ENCODE results near the gene SUV39H1. TPM values are rescaled to one million over a fixed set of nuclear protein-coding genes. Genes with fewer than 3 reads are reported as not detected.
A peak's percentile ranks its signal among the peaks of the same experiment; 100 is the strongest.
"Not testable (repeated sequence)": the region's sequence is repeated elsewhere in the genome, so short reads cannot be mapped to it uniquely, and the experiment has no call there.

SUV39H1 gene
- polyA plus RNA-seq, 1 of the 3 experiments (the other 2 are of a cell fraction): 8.5 TPM

- POLR2A ChIA-PET; H3K9me2 ChIP-seq; H3K4me3 ChIP-seq (ENCODE audit: low read depth in 2 of 2, low read length in 1 of 2); H3K27ac ChIP-seq (ENCODE audit: low read depth in 2 of 2, low read length in 1 of 2); H3K79me2 ChIP-seq (ENCODE audit: insufficient read depth); DNase-seq; H3K4me2 ChIP-seq; H3K27me3 ChIP-seq (ENCODE audit: insufficient read depth); CTCF ChIA-PET; H3K9me3 ChIP-seq; H3K9ac ChIP-seq; H3F3A ChIP-seq (replicated peaks; ENCODE audit: insufficient read depth); H2AFZ ChIP-seq (ENCODE audit: low read depth); H3K4me1 ChIP-seq (ENCODE audit: control insufficient read depth in 1 of 2, insufficient read depth in 2 of 2, low read depth in 1 of 2, low read length in 1 of 2); H4K20me1 ChIP-seq (ENCODE audit: insufficient read depth); H3K36me3 ChIP-seq (replicated peaks in 1 of 2; ENCODE audit: control insufficient read depth in 1 of 2, insufficient read depth in 2 of 2, low read length in 1 of 2): not testable (repeated sequence)
- 53% methylated on average over 11 of the region's 11 CpGs for WGBS (ENCODE audit: low lambda C conversion rate)
These were observed 28.3 kb upstream of the SUV39H1 start for GRCh38 chrX:48668187-48668586.

- POLR2A ChIA-PET: interaction anchor here (0.6 to 1.0 kb wide), 4 partner anchors 20 to 215 kb away, joined by 4 to 5 read pairs (median 4); partner anchors contain the start of gene SUV39H1
- no peaks in the 10 kb centered on the region for H3K36me3 ChIP-seq (replicated peaks in 1 of 2; ENCODE audit: control insufficient read depth in 1 of 2, insufficient read depth in 2 of 2, low read length in 1 of 2)
- TF ChIP-seq EZH2phosphoT487 (IDR thresholded peaks at IDR 0.05; ENCODE audit: borderline replicate concordance, low read depth) (no peak), GABPA (IDR thresholded peaks at IDR 0.05; ENCODE audit: low read depth) (peak; percentile 25; the same call in 1 of the 2 replicates), REST (IDR thresholded peaks at IDR 0.05; ENCODE audit: low read depth, low read length) (no peak), TAF1 (IDR thresholded peaks at IDR 0.05; ENCODE audit: borderline replicate concordance, low read depth, low read length) (0 out of 2 replicates have a peak, but pooled peaks have one; percentile 21), POLR2AphosphoS5 (IDR thresholded peaks at IDR 0.05; ENCODE audit: low read depth, low read length) (peak; percentile 78), ZBTB33 (IDR thresholded peaks at IDR 0.05; ENCODE audit: borderline replicate concordance, low read depth) (no peak), JUND (IDR thresholded peaks at IDR 0.05) (no peak), NFIC (IDR thresholded peaks at IDR 0.05; ENCODE audit: borderline replicate concordance) (peak; percentile 32; the same call in 1 of the 2 replicates), NRF1 (IDR thresholded peaks at IDR 0.05; ENCODE audit: low read depth, low read length) (peak; percentile 75), SIN3A (IDR thresholded peaks at IDR 0.05; ENCODE audit: borderline replicate concordance, low read depth, low read length) (0 out of 2 replicates have a peak, but pooled peaks have one; percentile 32), IRF3 (IDR thresholded peaks at IDR 0.05; ENCODE audit: low read depth, low read length) (0 out of 2 replicates have a peak, but pooled peaks have one; percentile 21), MXI1 (IDR thresholded peaks at IDR 0.05; ENCODE audit: low read depth, low read length) (0 out of 2 replicates have a peak, but pooled peaks have one; percentile 25), GATA2 (CRISPR knock-in tag; IDR thresholded peaks at IDR 0.05) (no peak), RCOR1 (IDR thresholded peaks at IDR 0.05; ENCODE audit: low read length) (no peak), RAD21 (IDR thresholded peaks at IDR 0.05; ENCODE audit: low read length) (no peak)
These were observed 20.2 kb upstream of the SUV39H1 start for GRCh38 chrX:48676106-48676892.

More at GRCh38 chrX:48676106-48676892, 20.2 kb upstream of the SUV39H1 start:
- Histone ChIP-seq H3K9ac (peak overlapping the region; percentile 69), H3K27me3 (ENCODE audit: insufficient read depth) (peaks cover 7% of the 10 kb centered on the region; the same call in 1 of the 2 replicates), H3K4me3 (ENCODE audit: low read depth in 2 of 2, low read length in 1 of 2) (peak overlapping the region; percentile 60 to 73), H4K20me1 (ENCODE audit: insufficient read depth) (no peaks in the 10 kb centered on the region), H3K9me3 (no peaks in the 10 kb centered on the region), H3K9me2 (no peaks in the 10 kb centered on the region), H2AFZ (ENCODE audit: low read depth) (peak overlapping the region; percentile 82), H3K4me1 (ENCODE audit: control insufficient read depth in 1 of 2, insufficient read depth in 2 of 2, low read depth in 1 of 2, low read length in 1 of 2) (peaks cover 0 to 7% of the 10 kb centered on the region in 2 experiments; a peak in 1 of 4 replicates), H3K79me2 (ENCODE audit: insufficient read depth) (no peaks in the 10 kb centered on the region), H3F3A (replicated peaks; ENCODE audit: insufficient read depth) (no peaks in the 10 kb centered on the region), H3K27ac (ENCODE audit: low read depth in 2 of 2, low read length in 1 of 2) (peak overlapping the region; percentile 65 to 70), H3K4me2 (peak overlapping the region; percentile 77)
- peak; percentile 96 for DNase-seq
- CTCF ChIA-PET: interaction anchor here (0.6 kb wide), 1 partner anchor 129 kb away, joined by 3 read pairs; no protein-coding TSS in a partner anchor
- WGBS (ENCODE audit: low lambda C conversion rate): 28% methylated on average over 5 of the region's 67 CpGs

Measured in SK-N-SH (cell line).